OCI-LY7 (cell line): ENCODE results near the gene ATE1. TPM values are rescaled to one million over a fixed set of nuclear protein-coding genes. Genes with fewer than 3 reads are reported as not detected.
"Not testable (repeated sequence)": the region's sequence is repeated elsewhere in the genome, so short reads cannot be mapped to it uniquely, and the experiment has no call there.

Experiments used
- BruUV-seq: library from RNA; stranded (reverse); fragments of 400-500 nt; replicated peaks from 2 replicates; lab custom pipeline; 2021; lab: Mats Ljungman, UMichigan
- CTCF ChIA-PET: fragments of 300-600 bp; sonication (Branson Sonifier 250); formaldehyde crosslinking; loops from one replicate; lab custom pipeline; 2022; ENCODE audit warnings: antibody characterized with exemption; ENCODE audit not compliant: unreplicated experiment; lab: Charles Lee
- POLR2A ChIA-PET: fragments of 300-600 bp; sonication (Branson Sonifier 250); formaldehyde crosslinking; loops from one replicate; lab custom pipeline; 2022; ENCODE audit warnings: antibody characterized with exemption; lab: Charles Lee
- DNase-seq: peaks from one replicate; pipeline ENCODE4 v3.0.0-alpha.2; 2015; ENCODE audit warnings: low spot score
- H2AFZ ChIP-seq: fragments of 200-600 bp; sonication (generic), shearing (Covaris generic); 2 replicates; pipeline ENCODE4 v1.6.1; 2014; ENCODE audit warnings: mild to moderate bottlenecking, antibody characterized with exemption, low read length, moderate library complexity
- H3K27ac ChIP-seq: fragments of 200-600 bp; sonication (generic); 2 replicates; pipeline ENCODE4 v1.5.1; 2014; ENCODE audit warnings: mixed run types, low read depth, mild to moderate bottlenecking, moderate library complexity, low read length, inconsistent platforms; ENCODE audit not compliant: poor library complexity, severe bottlenecking
- H3K36me3 ChIP-seq: fragments of 200-600 bp; sonication (generic); 2 replicates; pipeline ENCODE4 v1.6.1; 2014; ENCODE audit warnings: mild to moderate bottlenecking, antibody characterized with exemption, low read length, moderate library complexity, mixed read lengths; ENCODE audit not compliant: insufficient read depth
- H3K4me1 ChIP-seq: fragments of 200-600 bp; sonication (generic); 2 replicates; pipeline ENCODE4 v1.5.1; 2014; ENCODE audit warnings: mild to moderate bottlenecking, low read length; ENCODE audit not compliant: insufficient read depth, poor library complexity, severe bottlenecking
- H3K4me2 ChIP-seq: fragments of 200-600 bp; sonication (generic); 2 replicates; pipeline ENCODE4 v1.6.1; 2014; ENCODE audit warnings: mild to moderate bottlenecking, low read length
- H3K4me3 ChIP-seq: fragments of 200-600 bp; sonication (generic); 2 replicates; pipeline ENCODE4 v1.5.1; 2014; ENCODE audit warnings: mild to moderate bottlenecking, low read depth, low read length; ENCODE audit not compliant: poor library complexity, severe bottlenecking
- H3K79me2 ChIP-seq: fragments of 200-600 bp; sonication (generic); 2 replicates; pipeline ENCODE4 v1.6.1; 2016; ENCODE audit warnings: low read depth, mild to moderate bottlenecking, low read length, moderate library complexity, mixed read lengths; ENCODE audit not compliant: insufficient read depth
- H3K9me2 ChIP-seq: fragments of 200-600 bp; sonication (generic); 2 replicates; pipeline ENCODE4 v1.6.1; 2016; ENCODE audit warnings: mild to moderate bottlenecking, low read length, mixed read lengths; ENCODE audit not compliant: insufficient read depth
- H3K9me3 ChIP-seq: fragments of 200-600 bp; sonication (generic); 2 replicates; pipeline ENCODE4 v1.6.1; 2014; ENCODE audit warnings: mild to moderate bottlenecking, mixed run types, low read length, mixed read lengths
- H4K20me1 ChIP-seq: fragments of 200-600 bp; sonication (generic); 2 replicates; pipeline ENCODE4 v1.6.1; 2014; ENCODE audit warnings: mild to moderate bottlenecking, antibody characterized with exemption, low read length, moderate library complexity, mixed read lengths; ENCODE audit not compliant: insufficient read depth
- EZH2phosphoT487 ChIP-seq: fragments of 200-600 bp; sonication (generic); IDR thresholded peaks from 2 replicates; pipeline ENCODE4 v1.6.1; 2018; ENCODE audit warnings: low read depth, borderline replicate concordance, mild to moderate bottlenecking, mixed run types, antibody characterized with exemption, low read length, moderate library complexity, mixed read lengths
- intact Hi-C: fragments of 100-400 bp; cut with micrococcal nuclease; formaldehyde crosslinking; loops from one replicate; pipeline ENCODE4 v1.10.0; 2022; ENCODE audit not compliant: unreplicated experiment
- total RNA-seq, 2 experiments: library from RNA; depleted of rRNA in 1 of 2; stranded (reverse); fragments of >200 nt in 1 of 2; shearing (Covaris generic) in 1 of 2; gene quantifications; 2 replicates each; pipeline ENCODE4 v1.2.3, GENCODE V29; 2014 to 2022
- TF ChIP-seq, protein P1 (sequence below): fragments of 200-600 bp; sonication (generic); conservative IDR thresholded peaks from 2 replicates; pipeline ENCODE4 v1.5.1; 2014; ENCODE audit warnings: mild to moderate bottlenecking, antibody characterized with exemption, low read length, moderate library complexity, mixed read lengths

ATE1 gene
- total RNA-seq, 2 experiments from 2014 or later = 14.8 to 44.7 TPM

DNA sequence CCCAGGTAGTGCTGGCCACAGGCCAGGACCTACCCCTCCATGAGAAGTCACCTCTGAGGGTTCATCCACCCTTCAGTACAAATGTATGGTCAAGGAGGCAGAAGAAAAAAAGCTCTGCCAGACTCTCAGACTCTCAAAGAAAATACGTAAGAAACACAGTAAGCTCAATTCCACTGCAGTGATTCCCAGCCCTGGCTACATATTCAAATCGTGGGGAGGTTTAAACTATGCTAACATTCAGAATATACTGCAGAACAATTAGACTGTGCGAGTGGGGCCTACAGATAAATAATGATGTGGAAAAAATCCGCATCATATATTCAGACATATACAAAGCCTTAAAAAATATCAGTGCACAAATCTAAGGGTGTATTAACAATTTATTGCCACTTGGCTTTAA is 162.6 kb downstream of the ATE1 start:
- POLR2A ChIA-PET = interaction anchor here (0.7 to 1.7 kb wide), 2 partner anchors 10 to 210 kb away, joined by 3 read pairs; no protein-coding TSS in a partner anchor
- no peaks in the 10 kb centered on the region for H3K4me1 ChIP-seq
- CTCF ChIA-PET = no interaction called here

DNA sequence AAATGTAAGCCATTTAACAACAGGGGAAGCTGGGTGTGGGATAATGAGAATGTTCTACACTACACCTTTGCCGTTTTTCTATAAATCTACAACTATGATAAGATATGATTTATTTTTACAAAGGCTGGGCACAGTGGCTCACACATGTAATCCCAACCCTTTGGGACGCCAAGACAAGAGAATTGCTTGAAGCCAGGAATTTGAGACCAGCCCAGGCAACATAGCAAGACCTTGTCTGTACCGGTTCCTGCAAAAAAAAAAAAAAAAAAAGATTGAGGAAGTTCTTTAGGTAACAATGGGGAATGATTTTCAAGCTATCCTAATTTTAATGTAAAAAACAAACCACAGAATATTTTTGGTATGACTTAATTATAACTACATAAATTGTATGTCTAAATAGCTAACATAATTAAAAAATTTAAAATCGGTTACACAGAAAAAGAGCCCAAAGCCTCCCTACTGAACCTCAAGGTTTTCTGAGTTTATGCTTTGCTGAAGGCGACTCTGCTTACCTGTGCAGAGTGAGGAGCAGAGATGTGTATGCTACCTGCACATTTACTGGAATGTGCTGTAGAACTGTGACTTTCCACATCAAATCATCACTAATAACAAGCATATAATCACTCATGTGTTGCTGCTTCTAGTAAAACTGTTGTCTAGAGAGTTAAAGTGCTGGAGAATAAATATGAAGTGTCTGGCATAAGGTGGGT is 163.4 kb downstream of the ATE1 start:
- Histone ChIP-seq H4K20me1 (no peaks in the 10 kb centered on the region), H3K9me3 (peaks cover 12% of the 10 kb centered on the region), H3K79me2 (no peaks in the 10 kb centered on the region), H3K9me2 (no peaks in the 10 kb centered on the region), H3K4me1 (no peaks in the 10 kb centered on the region), H3K4me3 (no peak overlapping the region), H3K4me2 (no peak overlapping the region), H2AFZ (no peak overlapping the region), H3K27ac (no peak overlapping the region), H3K36me3 (peaks cover 11% of the 10 kb centered on the region)
- intact Hi-C loops = no loop called here
- ChIA-PET POLR2A (interaction anchor here (0.6 to 1.7 kb wide), 4 partner anchors 10 to 211 kb away, joined by 3 to 8 read pairs (median 4); no protein-coding TSS in a partner anchor), CTCF (no interaction called here)
- TF ChIP-seq EZH2phosphoT487 = no peak
- TF ChIP-seq, protein P1, sequence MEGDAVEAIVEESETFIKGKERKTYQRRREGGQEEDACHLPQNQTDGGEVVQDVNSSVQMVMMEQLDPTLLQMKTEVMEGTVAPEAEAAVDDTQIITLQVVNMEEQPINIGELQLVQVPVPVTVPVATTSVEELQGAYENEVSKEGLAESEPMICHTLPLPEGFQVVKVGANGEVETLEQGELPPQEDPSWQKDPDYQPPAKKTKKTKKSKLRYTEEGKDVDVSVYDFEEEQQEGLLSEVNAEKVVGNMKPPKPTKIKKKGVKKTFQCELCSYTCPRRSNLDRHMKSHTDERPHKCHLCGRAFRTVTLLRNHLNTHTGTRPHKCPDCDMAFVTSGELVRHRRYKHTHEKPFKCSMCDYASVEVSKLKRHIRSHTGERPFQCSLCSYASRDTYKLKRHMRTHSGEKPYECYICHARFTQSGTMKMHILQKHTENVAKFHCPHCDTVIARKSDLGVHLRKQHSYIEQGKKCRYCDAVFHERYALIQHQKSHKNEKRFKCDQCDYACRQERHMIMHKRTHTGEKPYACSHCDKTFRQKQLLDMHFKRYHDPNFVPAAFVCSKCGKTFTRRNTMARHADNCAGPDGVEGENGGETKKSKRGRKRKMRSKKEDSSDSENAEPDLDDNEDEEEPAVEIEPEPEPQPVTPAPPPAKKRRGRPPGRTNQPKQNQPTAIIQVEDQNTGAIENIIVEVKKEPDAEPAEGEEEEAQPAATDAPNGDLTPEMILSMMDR = no peak
- no TSS peak for BruUV-seq
- no peak for DNase-seq

More for the DNA sequence above, 162.6 kb downstream of the ATE1 start:
- peaks cover 12% of the 10 kb centered on the region for H3K9me3 ChIP-seq
- TF ChIP-seq EZH2phosphoT487 = no peak
- TF ChIP-seq, protein P1 = no peak
- no peak overlapping the region for H3K4me2 ChIP-seq
- no peak overlapping the region for H2AFZ ChIP-seq
- no peaks in the 10 kb centered on the region for H3K79me2 ChIP-seq
- H3K27ac ChIP-seq = no peak overlapping the region
- no peak for DNase-seq
- H4K20me1 ChIP-seq = no peaks in the 10 kb centered on the region
- H3K36me3 ChIP-seq = peaks cover 6% of the 10 kb centered on the region; the same call in 1 of the 2 replicates
- H3K4me3 ChIP-seq = no peak overlapping the region
- BruUV-seq = no TSS peak
- intact Hi-C loops = no loop called here
- no peaks in the 10 kb centered on the region for H3K9me2 ChIP-seq

GRCh38 chr10:121757241-121757640 is 170.6 kb downstream of the ATE1 start:
- BruUV-seq, H3K4me1 ChIP-seq, DNase-seq, H3K9me2 ChIP-seq, H3K79me2 ChIP-seq, H2AFZ ChIP-seq, H3K4me3 ChIP-seq, H4K20me1 ChIP-seq, H3K4me2 ChIP-seq, H3K9me3 ChIP-seq, H3K27ac ChIP-seq, CTCF ChIA-PET, intact Hi-C loops: not testable (repeated sequence)
- POLR2A ChIA-PET = interaction anchor here (0.6 kb wide), 1 partner anchor 964 kb away, joined by 4 read pairs; no protein-coding TSS in a partner anchor
- peaks cover 15% of the 10 kb centered on the region for H3K36me3 ChIP-seq

GRCh38 chr10:121755496-121755895 is 172.3 kb downstream of the ATE1 start:
- peaks cover 12% of the 10 kb centered on the region for H3K36me3 ChIP-seq
- H3K9me3 ChIP-seq, H3K4me1 ChIP-seq, H3K9me2 ChIP-seq, H2AFZ ChIP-seq, DNase-seq, intact Hi-C loops, BruUV-seq, H3K79me2 ChIP-seq, H3K4me3 ChIP-seq, H3K4me2 ChIP-seq, H3K27ac ChIP-seq, H4K20me1 ChIP-seq, CTCF ChIA-PET: not testable (repeated sequence)
- POLR2A ChIA-PET = interaction anchor here (1.6 kb wide), 1 partner anchor 9 kb away, joined by 3 read pairs; no protein-coding TSS in a partner anchor
